Small intestine (tissue), 7 donors: ENCODE results near the gene ZNF462. TPM values are rescaled to one million over a fixed set of nuclear protein-coding genes. Genes with fewer than 3 reads are reported as not detected.
A peak's percentile ranks its signal among the peaks of the same experiment; 100 is the strongest.

Experiments
- DNase-seq, 2 donors: peaks; one replicate each; pipeline versions ENCODE4 v3.0.0 to v3.0.0-alpha.2; 2013
- FAIRE-seq: peaks from 2 replicates; lab custom pipeline; 2012; peaks lifted over from hg19 to GRCh38; lab: Jason Lieb, UNC
- H3K27ac ChIP-seq, 3 donors: one replicate each; pipeline ENCODE4 v1.5.1; 2013; ENCODE audit warnings: low read length in 2 of 3, mild to moderate bottlenecking in 2 of 3, control low read depth in 1 of 3, inconsistent platforms in 1 of 3, low read depth in 1 of 3, moderate library complexity in 1 of 3
- H3K27me3 ChIP-seq, 3 donors: one replicate each; pipeline ENCODE4 v1.6.1; 2013; ENCODE audit warnings: low read length in 3 of 3, inconsistent platforms in 1 of 3; ENCODE audit not compliant: control insufficient read depth in 3 of 3, insufficient read depth in 3 of 3
- H3K36me3 ChIP-seq, 3 donors: one replicate each; pipeline ENCODE4 v1.6.1; 2013; ENCODE audit warnings: low read length in 3 of 3, inconsistent platforms in 1 of 3, low read depth in 1 of 3, mild to moderate bottlenecking in 1 of 3, moderate library complexity in 1 of 3; ENCODE audit not compliant: control insufficient read depth in 3 of 3, insufficient read depth in 2 of 3
- H3K4me1 ChIP-seq, 3 donors: one replicate each; pipeline ENCODE4 v1.6.1; 2013; ENCODE audit warnings: low read length in 2 of 3, inconsistent platforms in 1 of 3, low read depth in 1 of 3, mild to moderate bottlenecking in 1 of 3, moderate library complexity in 1 of 3; ENCODE audit not compliant: control insufficient read depth in 3 of 3, insufficient read depth in 2 of 3
- H3K4me3 ChIP-seq, 3 donors: one replicate each; pipeline ENCODE4 v1.5.1; 2013; ENCODE audit warnings: low read length in 3 of 3, control low read depth in 1 of 3, inconsistent platforms in 1 of 3, low read depth in 1 of 3, mild to moderate bottlenecking in 1 of 3, moderate library complexity in 1 of 3
- H3K9me3 ChIP-seq, 2 donors: one replicate each; pipeline ENCODE4 v1.6.1; 2013; ENCODE audit warnings: low read depth in 1 of 2, low read length in 1 of 2; ENCODE audit not compliant: control insufficient read depth in 2 of 2, insufficient read depth in 1 of 2
- WGBS, 3 donors: extraction: QIAGEN DNeasy Blood & Tissue Kit; methylation state at CpG; one replicate each; pipeline ENCODE4 v1.1.7; 2013; 5-methylcytosine and 5-hydroxymethylcytosine counted together
- polyA plus RNA-seq, 4 donors: library from polyadenylated mRNA; stranded (reverse) in 3 of 4; unstranded in 1 of 4; fragments of 200-250 nt in 3 of 4; fragments of 120-200 nt in 1 of 4; gene quantifications; one replicate each; pipeline versions ENCODE4 v1.2.1 to v1.2.3, GENCODE V29; 2013
- donor health status: healthy with polysubstance abuse.
- donor health status: control.
- donor health status: control.
- donor health status: Bipolar disorder and iron deficiency.
- donor health status: healthy.

Gene ZNF462
- polyA plus RNA-seq, 4 donors: 0.54 to 13.0 (median 3.3) TPM

DNA sequence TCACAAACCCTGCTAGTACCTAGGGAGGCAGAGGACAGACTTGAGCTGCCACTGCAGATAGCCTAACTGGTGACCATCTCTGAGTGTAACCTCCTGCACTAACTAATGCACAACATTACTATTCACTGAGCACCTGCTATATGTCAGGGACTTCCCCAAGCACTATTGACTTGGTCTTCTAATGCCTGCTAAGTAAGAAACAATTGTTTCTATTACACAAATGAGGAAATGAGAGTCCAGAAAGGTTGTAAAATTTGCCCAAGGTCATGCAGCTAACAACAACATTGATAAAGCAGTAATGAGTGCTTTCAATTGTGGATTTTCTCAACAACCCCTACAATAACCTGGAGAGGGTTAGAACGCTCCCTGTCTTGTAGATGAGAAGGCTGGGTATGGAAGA is 183.7 kb downstream of the ZNF462 start:
- H3K36me3 ChIP-seq: no peaks in the 10 kb centered on the region
- no peak overlapping the region for H3K27ac ChIP-seq
- no peaks in the 10 kb centered on the region for H3K9me3 ChIP-seq
- no peak for FAIRE-seq
- no peak overlapping the region for H3K4me3 ChIP-seq
- H3K4me1 ChIP-seq: no peaks in the 10 kb centered on the region
- no peaks in the 10 kb centered on the region for H3K27me3 ChIP-seq
- DNase-seq: peak in 1 of 2 donors; percentile 18
- WGBS, 3 donors: 32 to 86% (median 70%) methylated on average over 1 of the region's 1 CpG

DNA sequence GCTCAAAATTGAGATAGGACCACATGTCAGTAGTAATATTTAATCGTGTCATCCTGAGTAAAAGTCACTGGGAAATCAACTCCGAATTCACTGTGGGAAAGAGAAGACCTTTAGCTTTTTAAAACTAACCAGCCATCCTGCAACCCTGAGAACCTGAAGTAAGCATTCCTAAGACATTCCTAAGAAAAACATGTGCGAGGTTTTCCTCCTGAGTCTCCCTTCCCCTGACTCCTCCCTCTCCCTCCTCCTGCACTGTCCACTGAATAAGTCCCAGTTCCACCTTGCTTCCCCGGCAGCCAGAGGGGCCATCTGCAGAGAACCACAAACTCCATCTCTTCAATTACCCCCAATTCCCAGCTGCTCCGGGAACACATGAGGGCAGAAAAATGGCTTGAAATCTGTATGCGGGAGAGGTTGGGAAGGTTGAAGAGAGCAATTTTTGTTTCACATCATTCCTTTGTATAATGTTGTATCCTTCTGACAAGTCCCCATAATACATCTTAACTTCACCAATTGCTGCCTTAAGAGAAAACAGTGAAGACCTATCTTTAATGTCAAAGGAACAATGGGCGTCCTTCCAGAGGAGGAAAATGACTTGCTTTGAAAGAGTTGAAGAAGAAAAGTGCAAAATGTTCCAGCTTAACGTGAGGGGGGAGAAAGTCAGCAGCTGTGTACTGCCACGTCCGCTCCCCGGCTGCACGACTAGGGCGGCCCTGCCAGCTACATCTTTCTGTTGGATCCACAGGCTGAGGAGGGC is 186.3 kb downstream of the ZNF462 start:
- DNase-seq (no peak), FAIRE-seq (no peak)
- no peak overlapping the region for H3K27ac ChIP-seq
- no peaks in the 10 kb centered on the region for H3K9me3 ChIP-seq
- H3K4me3 ChIP-seq: no peak overlapping the region
- WGBS, 3 donors: 85 to 89% (median 85%) methylated on average over 13 of the region's 13 CpGs
- no peaks in the 10 kb centered on the region for H3K4me1 ChIP-seq
- H3K36me3 ChIP-seq: no peaks in the 10 kb centered on the region
- H3K27me3 ChIP-seq: no peaks in the 10 kb centered on the region

DNA sequence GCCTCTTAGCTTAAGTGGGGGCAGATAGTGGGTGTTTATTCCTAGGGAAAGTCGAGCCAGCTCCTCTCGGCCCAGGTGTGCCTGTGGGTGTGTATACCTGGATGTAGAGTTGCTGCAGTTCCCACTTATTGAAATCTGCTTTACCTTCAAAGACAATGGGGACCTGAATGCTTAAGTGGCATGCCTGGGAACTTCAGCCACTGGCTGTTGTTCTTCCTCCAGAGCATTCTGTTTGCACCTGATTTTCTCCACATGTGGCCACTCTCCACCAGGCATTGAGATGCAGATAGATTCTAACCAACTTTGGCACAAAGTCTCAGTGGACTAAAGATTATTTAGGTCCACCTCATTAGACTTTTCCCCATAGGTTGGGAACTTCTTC is 186.8 kb downstream of the ZNF462 start:
- 40 to 63% (median 50%) methylated on average over 2 of the region's 2 CpGs for WGBS, 3 donors
- H3K9me3 ChIP-seq: no peaks in the 10 kb centered on the region
- no peak overlapping the region for H3K4me3 ChIP-seq
- H3K27ac ChIP-seq: no peak overlapping the region
- H3K4me1 ChIP-seq: no peaks in the 10 kb centered on the region
- DNase-seq: no peak
- no peaks in the 10 kb centered on the region for H3K36me3 ChIP-seq
- no peaks in the 10 kb centered on the region for H3K27me3 ChIP-seq
- FAIRE-seq: no peak

DNA sequence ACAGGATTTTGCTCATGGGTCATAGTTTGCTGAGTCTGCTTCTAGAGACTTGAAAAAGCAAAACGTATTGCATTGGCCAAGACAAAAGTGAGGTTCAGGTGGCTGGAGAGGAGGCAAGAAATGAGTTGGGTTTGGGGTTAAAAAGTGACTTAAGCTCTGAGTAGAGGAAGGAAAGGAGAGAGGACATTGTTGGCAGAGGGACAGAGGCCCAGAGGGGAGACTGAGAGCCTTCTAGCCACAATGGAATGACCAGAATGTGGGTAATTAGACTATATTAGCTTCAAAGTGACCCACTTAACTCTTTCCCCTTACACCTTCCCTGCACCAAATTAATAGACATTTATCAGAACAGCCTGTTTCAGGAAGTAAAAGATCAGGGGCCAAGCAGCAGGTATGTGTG is 188.4 kb downstream of the ZNF462 start:
- Histone ChIP-seq H3K36me3 (no peaks in the 10 kb centered on the region), H3K27me3 (no peaks in the 10 kb centered on the region), H3K27ac (no peak overlapping the region), H3K4me1 (no peaks in the 10 kb centered on the region), H3K9me3 (no peaks in the 10 kb centered on the region), H3K4me3 (no peak overlapping the region)
- WGBS, 3 donors: 52 to 79% (median 71%) methylated on average over 1 of the region's 1 CpG
- FAIRE-seq: no peak
- DNase-seq: no peak

DNA sequence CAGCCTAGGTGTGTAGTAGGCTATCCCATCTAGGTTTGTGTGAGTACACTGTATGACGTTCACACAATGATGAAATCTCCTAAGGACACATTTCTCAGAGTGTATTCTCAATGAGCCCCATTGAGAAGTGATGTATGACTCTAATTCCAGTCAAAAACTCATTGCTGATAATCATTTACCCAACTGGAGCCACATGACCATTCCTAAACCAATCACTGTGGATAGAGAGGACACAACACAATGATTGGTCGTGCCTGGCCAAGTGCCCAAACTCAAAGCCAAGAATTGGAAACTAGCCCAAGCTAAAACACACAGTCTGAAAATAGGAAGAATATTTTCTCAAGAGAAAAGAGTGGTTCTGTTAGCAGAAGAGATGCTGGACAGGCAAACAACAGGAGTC is 191.2 kb downstream of the ZNF462 start:
- Histone ChIP-seq H3K36me3 (no peaks in the 10 kb centered on the region), H3K9me3 (no peaks in the 10 kb centered on the region), H3K27me3 (no peaks in the 10 kb centered on the region), H3K4me1 (no peaks in the 10 kb centered on the region), H3K27ac (no peak overlapping the region), H3K4me3 (no peak overlapping the region)
- 54 to 82% (median 60%) methylated on average over 2 of the region's 2 CpGs for WGBS, 3 donors
- no peak for DNase-seq
- FAIRE-seq: no peak

DNA sequence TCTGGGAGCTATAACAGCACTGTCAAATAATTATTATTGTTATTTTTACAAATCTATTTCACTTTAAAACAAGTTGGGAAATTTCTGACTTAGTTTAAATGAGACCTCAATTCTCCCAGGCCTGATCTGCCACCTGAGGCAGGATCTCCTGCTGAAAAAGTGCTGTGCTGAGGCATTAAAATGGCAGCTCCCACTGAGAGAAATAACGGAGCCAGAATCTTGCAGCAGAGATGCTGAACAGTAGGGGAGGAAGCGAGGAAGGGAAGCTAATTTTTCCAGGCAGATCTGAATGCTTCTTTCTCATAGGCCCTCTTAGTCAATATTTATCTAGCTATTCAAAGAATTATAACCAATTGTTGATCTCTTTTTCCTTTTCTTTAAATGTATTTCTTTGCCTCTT is 196.3 kb downstream of the ZNF462 start:
- WGBS, 3 donors: 71 to 83% (median 80%) methylated on average over 2 of the region's 2 CpGs
- FAIRE-seq (no peak), DNase-seq (no peak)

DNA sequence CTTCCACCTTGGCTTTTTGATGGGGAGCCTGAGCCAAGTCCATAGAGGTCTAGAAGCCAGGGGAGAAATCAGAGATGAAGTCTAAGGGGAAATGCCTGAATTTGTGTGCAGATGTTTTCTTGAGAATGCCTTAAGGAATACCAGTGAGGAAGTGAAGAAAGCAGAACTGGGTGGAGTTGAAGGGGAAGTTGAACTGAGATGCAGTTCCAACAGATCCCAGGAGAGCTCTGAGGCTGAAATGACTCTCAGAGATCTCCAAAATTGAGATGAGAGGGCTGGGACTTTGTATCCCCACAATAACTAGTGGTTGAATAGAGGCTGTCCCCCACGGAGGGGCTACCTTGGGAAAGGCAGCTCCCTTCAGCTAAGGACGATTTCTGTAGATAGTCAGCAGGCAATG is 197.1 kb downstream of the ZNF462 start:
- Histone ChIP-seq H3K27ac (no peak overlapping the region), H3K27me3 (no peaks in the 10 kb centered on the region), H3K9me3 (no peaks in the 10 kb centered on the region), H3K4me1 (no peaks in the 10 kb centered on the region), H3K4me3 (no peak overlapping the region), H3K36me3 (no peaks in the 10 kb centered on the region)
- FAIRE-seq: no peak
- WGBS, 3 donors: 64 to 81% (median 70%) methylated on average over 2 of the region's 2 CpGs
- DNase-seq: no peak

More for the DNA sequence above, 196.3 kb downstream of the ZNF462 start:
- no peaks in the 10 kb centered on the region for H3K4me1 ChIP-seq
- H3K4me3 ChIP-seq: no peak overlapping the region
- no peaks in the 10 kb centered on the region for H3K27me3 ChIP-seq
- no peak overlapping the region for H3K27ac ChIP-seq
- H3K9me3 ChIP-seq: no peaks in the 10 kb centered on the region
- no peaks in the 10 kb centered on the region for H3K36me3 ChIP-seq
